Kidney capillary endothelial cell (primary cell): ENCODE measurements around the gene GEN1.

Experiments used
- DNase-seq: peaks from one replicate; pipeline ENCODE4 v3.0.0-alpha.2; 2018; ENCODE audit warnings: low spot score

GEN1 gene

GRCh38 chr2:17754773-17755425 lies 961 bp downstream of the GEN1 start:
- DNase-seq: peak; percentile 30

DNA sequence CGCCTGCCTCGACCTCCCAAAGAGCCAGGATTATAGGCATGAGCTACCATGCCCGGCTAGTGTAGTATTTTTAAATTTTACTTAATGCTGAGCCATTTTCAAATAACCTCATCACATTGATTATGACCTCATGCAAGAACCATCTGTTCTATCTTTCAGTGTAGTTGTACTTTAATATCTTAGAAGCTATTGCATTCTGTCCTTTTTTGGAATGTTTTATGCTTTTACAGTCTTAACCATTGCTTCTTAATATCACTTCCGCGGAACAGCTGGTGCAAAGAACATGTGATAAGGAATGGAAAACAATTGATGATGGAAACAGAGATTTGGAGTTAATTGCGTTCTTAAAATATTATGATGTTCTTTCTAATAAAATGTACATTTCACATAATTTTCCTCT lies 2.7 kb downstream of the GEN1 start:
- no peak for DNase-seq

DNA sequence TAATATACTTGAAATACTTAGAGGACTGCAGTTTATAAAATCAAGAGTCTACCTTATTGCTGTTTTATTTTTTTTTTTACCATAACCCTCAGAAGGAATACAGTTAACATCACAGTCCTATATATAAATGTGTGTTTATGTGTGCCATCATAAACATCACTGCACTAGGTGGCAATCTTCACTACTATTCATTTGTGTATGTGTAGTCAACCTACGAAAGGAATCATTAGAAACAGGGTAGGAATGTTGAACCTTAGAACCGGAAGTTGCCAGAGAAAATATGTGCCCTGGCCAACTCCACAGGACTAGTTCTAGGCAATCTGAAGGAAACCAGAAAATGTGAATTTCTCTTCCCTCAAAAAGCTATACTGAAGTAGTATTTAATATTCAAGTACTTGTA lies 3.4 kb downstream of the GEN1 start:
- peak; percentile 66 for DNase-seq

- DNase-seq: no peak
These were observed 4.2 kb downstream of the GEN1 start for GRCh38 chr2:17758118-17758517.

GRCh38 chr2:17759805-17760204 lies 5.9 kb downstream of the GEN1 start:
- no peak for DNase-seq

DNA sequence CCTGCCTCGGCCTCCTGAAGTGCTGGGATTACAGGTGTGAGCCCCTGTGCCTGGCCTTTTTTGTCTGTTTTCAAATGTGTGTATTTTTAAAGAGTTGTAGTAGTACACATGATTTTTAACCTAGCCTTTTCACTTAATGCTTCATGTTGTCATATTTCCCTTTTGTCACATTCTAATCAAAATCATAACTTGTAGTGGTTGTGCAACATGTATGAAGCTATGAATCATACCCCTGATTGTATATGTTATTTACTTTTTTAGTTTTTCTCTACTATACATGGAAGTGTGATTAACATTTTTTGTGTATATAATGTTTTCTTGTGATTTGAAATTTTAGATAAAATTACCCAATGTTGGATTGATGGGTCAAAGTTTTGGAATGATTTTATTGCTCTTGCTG lies 8.5 kb downstream of the GEN1 start:
- DNase-seq: no peak

- no peak for DNase-seq
These were observed 9.8 kb downstream of the GEN1 start for GRCh38 chr2:17763641-17764333.

- no peak for DNase-seq
These were observed 11.5 kb downstream of the GEN1 start for GRCh38 chr2:17765398-17765797.

- no peak for DNase-seq
These were observed 15.0 kb downstream of the GEN1 start for GRCh38 chr2:17768894-17769293.

DNA sequence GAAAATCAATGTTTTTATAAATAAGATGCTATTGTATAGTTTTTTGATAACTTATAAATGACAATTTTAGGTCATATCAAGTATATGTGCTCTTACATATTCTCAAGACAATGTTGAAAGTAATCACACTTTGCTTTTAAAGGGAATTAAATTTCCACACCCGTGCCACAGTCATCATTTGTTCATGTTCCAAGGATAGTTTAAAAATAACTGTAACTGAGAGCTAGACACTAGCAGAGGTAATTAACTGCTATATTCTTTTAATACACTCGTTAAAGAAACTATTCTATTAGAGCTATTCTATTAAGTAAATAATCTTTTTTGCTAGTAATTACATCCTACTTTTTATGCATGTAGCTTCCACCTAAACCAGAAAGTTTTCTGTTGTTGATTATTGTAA lies 18.0 kb downstream of the GEN1 start:
- DNase-seq: no peak

GRCh38 chr2:17772532-17772931 lies 18.6 kb downstream of the GEN1 start:
- DNase-seq: no peak

- no peak for DNase-seq
These were observed 26.6 kb downstream of the GEN1 start for GRCh38 chr2:17780546-17780945.

- DNase-seq: no peak
These were observed 27.5 kb downstream of the GEN1 start for GRCh38 chr2:17781482-17781881.

DNA sequence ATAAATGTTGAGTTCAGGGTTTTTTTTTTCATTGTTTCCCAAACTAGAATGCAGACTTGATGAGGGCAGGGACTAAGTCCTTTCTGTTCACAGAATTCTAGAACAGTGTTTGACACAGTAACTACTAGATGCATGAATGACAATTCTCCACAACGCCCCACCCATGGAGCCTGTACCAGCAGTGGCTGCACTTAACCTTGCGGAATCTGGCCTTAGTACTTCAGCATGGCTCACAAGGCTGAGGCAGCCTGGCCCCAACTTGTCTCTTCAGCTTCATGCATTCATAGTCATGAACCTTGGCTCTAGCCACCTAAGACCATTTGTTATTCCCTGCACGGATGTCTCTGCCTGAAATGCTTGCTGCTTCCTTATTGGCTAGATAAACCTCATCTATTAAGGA lies 32.8 kb downstream of the GEN1 start:
- no peak for DNase-seq

- no peak for DNase-seq
These were observed 34.8 kb downstream of the GEN1 start for GRCh38 chr2:17788773-17789172.

DNA sequence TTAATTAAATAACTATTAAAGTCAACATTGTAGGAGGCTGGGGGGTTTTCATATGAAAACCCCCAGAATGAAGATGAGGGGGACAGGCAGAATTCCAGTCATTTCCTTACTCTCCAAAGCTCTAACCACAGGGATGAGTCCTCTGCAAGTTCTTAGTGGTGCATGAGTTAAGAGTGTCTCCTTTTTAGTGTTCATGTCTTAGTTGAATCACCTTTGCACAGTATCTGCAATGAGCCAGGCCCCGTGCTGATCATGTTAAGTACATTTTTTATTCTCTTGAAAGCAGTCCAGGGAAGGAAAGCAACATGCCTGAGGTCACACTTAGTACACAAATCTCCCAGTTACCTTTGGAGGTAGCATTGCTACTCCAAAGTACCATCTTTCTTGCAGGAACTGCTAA lies 36.6 kb downstream of the GEN1 start:
- no peak for DNase-seq

- DNase-seq: peak; percentile 56
These were observed 37.3 kb downstream of the GEN1 start for GRCh38 chr2:17791121-17791816.

DNA sequence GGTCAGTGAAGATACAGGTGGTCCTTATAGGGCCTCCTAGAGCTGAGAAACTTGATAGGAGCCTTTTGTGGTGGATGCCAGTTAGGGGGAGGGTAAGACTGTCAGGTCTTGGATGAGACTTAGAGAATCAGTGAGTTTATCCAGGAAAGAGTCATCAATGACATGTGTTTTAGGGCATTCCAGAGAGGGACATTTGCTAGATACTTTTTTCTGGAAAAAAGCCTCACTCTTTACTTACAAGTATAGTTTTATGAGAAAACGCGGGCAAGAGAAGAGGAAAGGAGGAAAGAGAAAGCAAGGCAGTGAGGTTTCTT lies 37.8 kb downstream of the GEN1 start:
- DNase-seq: no peak

DNA sequence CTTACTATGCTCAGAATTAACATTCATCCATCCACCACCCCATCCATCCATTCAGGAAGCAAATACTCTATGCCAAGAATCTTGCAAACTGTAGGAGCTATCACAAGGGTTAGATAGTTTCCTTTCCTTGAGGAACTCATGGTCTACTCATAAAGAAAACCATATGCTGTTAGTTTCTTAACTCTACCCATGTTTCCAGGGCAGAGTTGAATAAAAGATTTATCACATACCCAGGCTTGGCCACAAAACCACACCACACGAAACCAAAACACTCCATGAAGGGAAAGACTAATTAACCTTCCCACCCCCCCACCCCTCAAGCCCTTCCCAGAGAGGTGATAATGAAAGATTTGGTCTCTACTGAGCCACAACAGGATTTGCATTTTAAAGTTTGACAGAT lies 38.6 kb downstream of the GEN1 start:
- no peak for DNase-seq

DNA sequence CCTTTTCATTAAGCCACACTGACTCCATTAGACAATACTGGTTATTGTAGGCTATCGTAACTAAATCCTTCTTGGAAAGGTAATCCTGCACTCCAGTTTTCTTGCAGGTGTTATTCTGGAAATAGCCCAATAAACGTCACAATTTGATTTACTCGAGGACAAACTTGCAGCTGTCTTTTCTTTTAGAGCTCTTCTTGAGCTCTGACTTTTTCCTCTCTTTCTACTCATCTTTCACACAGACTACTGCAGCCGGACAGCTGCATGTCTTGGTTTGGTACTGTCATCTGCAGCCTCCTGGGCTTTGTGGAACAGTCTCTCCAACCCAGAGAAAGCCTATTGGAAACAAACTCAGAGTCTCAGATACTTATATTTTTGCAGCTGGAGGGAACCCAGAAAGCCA lies 39.4 kb downstream of the GEN1 start:
- no peak for DNase-seq

DNA sequence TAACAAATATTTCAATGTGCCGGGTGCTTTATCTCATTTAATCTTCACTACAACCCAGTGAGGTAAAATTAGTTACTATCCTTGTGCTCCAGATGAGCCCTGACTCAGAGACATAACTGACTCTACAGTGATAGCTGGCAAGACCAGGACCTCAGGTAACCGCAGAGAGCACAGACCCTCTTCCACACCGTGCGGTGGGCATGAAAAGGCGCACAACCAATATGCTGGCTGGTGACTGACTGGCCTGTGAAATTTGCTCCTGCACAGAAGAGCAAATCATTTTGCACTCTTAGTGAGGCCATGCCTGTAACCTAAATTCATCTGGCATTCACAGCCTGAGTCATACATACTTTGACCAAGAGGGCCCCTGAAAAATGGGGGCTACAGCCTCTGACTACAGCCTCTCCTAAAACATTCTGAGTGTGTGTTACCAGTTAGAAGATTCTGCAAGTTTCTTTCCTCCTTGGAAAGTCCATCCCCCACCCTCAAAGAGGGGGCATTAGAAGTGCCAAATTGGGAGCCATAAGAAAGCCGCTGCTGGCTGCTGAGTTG lies 39.9 kb downstream of the GEN1 start:
- DNase-seq: no peak

- DNase-seq: no peak
These were observed 41.4 kb downstream of the GEN1 start for GRCh38 chr2:17795309-17795708.

DNA sequence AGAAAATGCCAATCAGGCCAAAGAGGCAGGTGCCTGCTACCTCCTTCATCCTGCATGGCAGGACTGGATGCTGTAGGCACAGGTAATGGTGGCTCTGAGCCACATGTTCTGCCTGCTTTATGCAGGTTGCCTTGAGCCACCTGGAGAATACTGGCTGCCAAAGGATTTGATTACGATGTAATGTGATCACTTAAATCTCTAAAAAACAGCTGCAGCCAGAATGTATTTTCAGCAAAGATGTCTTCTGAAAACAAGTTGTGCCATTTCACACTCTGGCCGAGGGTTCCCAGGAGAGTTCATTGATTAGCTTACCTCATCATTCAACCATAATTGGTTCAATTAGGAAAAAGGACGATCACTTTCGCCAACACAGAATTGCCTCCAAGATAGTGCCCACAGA lies 44.4 kb downstream of the GEN1 start:
- DNase-seq: no peak
